GM23338 (cell line): Measurements from ENCODE around the gene FAU. TPM values are rescaled to one million over a fixed set of nuclear protein-coding genes. Genes with fewer than 3 reads are reported as not detected.

Experiments
- ATAC-seq: fragments of 200-7000 bp; cut with Tn5 transposase; 3 replicates; pipeline ENCODE4 v1.9.1; 2020
- DNase-seq: peaks from one replicate; pipeline ENCODE4 v3.0.0-alpha.2; 2015; ENCODE audit warnings: low spot score
- H2AFZ ChIP-seq: fragments of 200-600 bp; sonication (generic); 2 replicates; pipeline ENCODE4 v1.8.0; 2016; ENCODE audit warnings: antibody characterized with exemption, mild to moderate bottlenecking, moderate library complexity
- H3F3A ChIP-seq: fragments of 200-600 bp; sonication (generic); replicated peaks from 2 replicates; pipeline ENCODE4 v1.8.0; 2017; ENCODE audit warnings: antibody characterized with exemption, mixed run types, low read depth
- H3K27ac ChIP-seq: fragments of 200-600 bp; sonication (generic); 2 replicates; pipeline ENCODE4 v1.6.1; 2016; ENCODE audit warnings: low read depth
- H3K27me3 ChIP-seq: fragments of 200-600 bp; sonication (generic); 2 replicates; pipeline ENCODE4 v1.8.0; 2016; ENCODE audit warnings: mild to moderate bottlenecking, mixed run types, moderate library complexity; ENCODE audit not compliant: insufficient read depth
- H3K36me3 ChIP-seq: fragments of 200-600 bp; sonication (generic); 2 replicates; pipeline ENCODE4 v1.8.0; 2016; ENCODE audit warnings: mild to moderate bottlenecking; ENCODE audit not compliant: insufficient read depth
- H3K4me1 ChIP-seq: fragments of 200-600 bp; sonication (generic); 2 replicates; pipeline ENCODE4 v1.8.0; 2016; ENCODE audit warnings: mild to moderate bottlenecking, moderate library complexity; ENCODE audit not compliant: insufficient read depth
- H3K4me2 ChIP-seq: fragments of 200-600 bp; sonication (generic); 2 replicates; pipeline ENCODE4 v1.7.1; 2017; ENCODE audit warnings: mixed run types
- H3K4me3 ChIP-seq: fragments of 200-600 bp; sonication (generic); 2 replicates; pipeline ENCODE4 v1.6.1; 2016; ENCODE audit warnings: mixed run types
- H3K79me2 ChIP-seq: fragments of 200-600 bp; sonication (generic); replicated peaks from 2 replicates; pipeline ENCODE4 v1.8.0; 2017; ENCODE audit warnings: mild to moderate bottlenecking; ENCODE audit not compliant: insufficient read depth
- H3K9me2 ChIP-seq: fragments of 200-600 bp; sonication (generic); 2 replicates; pipeline ENCODE4 v1.8.0; 2017; ENCODE audit not compliant: insufficient read depth
- H4K20me1 ChIP-seq: fragments of 200-600 bp; sonication (generic); replicated peaks from 2 replicates; pipeline ENCODE4 v1.8.0; 2017; ENCODE audit warnings: mild to moderate bottlenecking; ENCODE audit not compliant: insufficient read depth
- H3K27ac Mint-ChIP-seq: 2 replicates; pipeline ENCODE4 v1.8.0; 2020; ENCODE audit warnings: inconsistent platforms, mild to moderate bottlenecking, moderate library complexity, mixed read lengths
- H3K27me3 Mint-ChIP-seq: 3 replicates; pipeline ENCODE4 v1.8.0; 2022; ENCODE audit warnings: low read depth, mild to moderate bottlenecking, moderate library complexity, mixed read lengths, inconsistent platforms; ENCODE audit not compliant: insufficient read depth, poor library complexity
- H3K36me3 Mint-ChIP-seq: 3 replicates; pipeline ENCODE4 v1.8.0; 2021; ENCODE audit warnings: low read depth, mild to moderate bottlenecking, inconsistent platforms, moderate library complexity, mixed read lengths
- H3K4me1 Mint-ChIP-seq: 3 replicates; pipeline ENCODE4 v1.8.0; 2020; ENCODE audit warnings: mild to moderate bottlenecking, inconsistent platforms, mixed read lengths
- H3K4me3 Mint-ChIP-seq: 3 replicates; pipeline ENCODE4 v1.8.0; 2021; ENCODE audit warnings: moderate library complexity, mild to moderate bottlenecking, inconsistent platforms, mixed read lengths
- H3K9me3 Mint-ChIP-seq: 3 replicates; pipeline ENCODE4 v1.8.0; 2020; ENCODE audit warnings: moderate library complexity, mild to moderate bottlenecking, inconsistent platforms, mixed read lengths
- CREB1 ChIP-seq: fragments of 250-450 bp; sonication (Bioruptor Pico); IDR thresholded peaks from 2 replicates; pipeline ENCODE4 v1.5.0; 2020; ENCODE audit warnings: low read depth, mild to moderate bottlenecking, moderate library complexity
- CTCF ChIP-seq, 2 experiments: fragments of 200-600 bp in 1 of 2; sonication (generic) in 1 of 2; conservative IDR thresholded peaks; 2 replicates each; pipeline versions ENCODE4 v1.5.1 to v1.6.1; 2016 to 2017; ENCODE audit warnings: antibody characterized with exemption in 2 of 2, low read depth in 2 of 2, mild to moderate bottlenecking in 2 of 2, moderate library complexity in 1 of 2
- ETS1 ChIP-seq: IDR thresholded peaks from 2 replicates; pipeline ENCODE4 v1.6.1; 2016; ENCODE audit warnings: antibody characterized with exemption
- EZH2 ChIP-seq: fragments of 200-600 bp; sonication (generic); IDR thresholded peaks from one replicate; pipeline ENCODE4 v1.8.0; 2017; ENCODE audit warnings: antibody characterized with exemption, mild to moderate bottlenecking, low read depth; ENCODE audit not compliant: unreplicated experiment
- EZH2phosphoT487 ChIP-seq: fragments of 200-600 bp; sonication (generic); IDR thresholded peaks from one replicate; pipeline ENCODE4 v1.8.1; 2018; ENCODE audit warnings: antibody characterized with exemption; ENCODE audit not compliant: unreplicated experiment
- JUNB ChIP-seq: IDR thresholded peaks from one replicate; pipeline ENCODE4 v1.6.1; 2016; ENCODE audit warnings: antibody characterized with exemption; ENCODE audit not compliant: unreplicated experiment
- NANOG ChIP-seq: IDR thresholded peaks from 2 replicates; pipeline ENCODE4 v1.6.1; 2016; ENCODE audit warnings: antibody characterized with exemption, borderline replicate concordance
- POLR2AphosphoS5 ChIP-seq: IDR thresholded peaks from 2 replicates; pipeline ENCODE4 v1.6.1; 2016; ENCODE audit warnings: antibody characterized with exemption, low read depth
- REST ChIP-seq: IDR thresholded peaks from one replicate; pipeline ENCODE4 v1.6.1; 2018; ENCODE audit warnings: antibody characterized with exemption; ENCODE audit not compliant: unreplicated experiment
- STAT1 ChIP-seq: IDR thresholded peaks from one replicate; pipeline ENCODE4 v1.6.1; 2016; ENCODE audit warnings: antibody characterized with exemption; ENCODE audit not compliant: unreplicated experiment
- ZNF114 ChIP-seq: fragments of 250-450 bp; sonication (Bioruptor Pico); IDR thresholded peaks from 2 replicates; pipeline ENCODE4 v1.5.0; 2020; ENCODE audit warnings: mild to moderate bottlenecking, moderate library complexity
- ZNF331 ChIP-seq: fragments of 250-450 bp; sonication (Bioruptor Pico); IDR thresholded peaks from 2 replicates; pipeline ENCODE4 v1.5.0; 2020; ENCODE audit warnings: low read depth, mild to moderate bottlenecking, moderate library complexity
- ZNF462 ChIP-seq: fragments of 250-450 bp; sonication (Bioruptor Pico); IDR thresholded peaks from 2 replicates; pipeline ENCODE4 v1.5.0; 2020; ENCODE audit warnings: mild to moderate bottlenecking, moderate library complexity
- polyA plus RNA-seq: library from polyadenylated mRNA; unstranded; fragments of >200 nt; fragmentation: Nextera tagmentation; extraction: Ambion mirVana; gene quantifications from 2 replicates; pipeline ENCODE4 v1.2.1, GENCODE V29; 2016
- total RNA-seq: library from RNA; depleted of rRNA; stranded (reverse); fragments of >200 nt; shearing (Covaris generic); gene quantifications from 2 replicates; pipeline ENCODE4 v1.2.3, GENCODE V29; 2014

The FAU gene
- total and polyA plus RNA-seq, 2 experiments from 2014 or later = 262 to 1,177 TPM

GRCh38 chr11:65087827-65088226, 34.1 kb downstream of the FAU start:
- H3K36me3 Mint-ChIP-seq = peaks cover 8% of the 10 kb centered on the region
- ATAC-seq (no peak), DNase-seq (no peak)
- H3K4me3 ChIP-seq = no peak overlapping the region
- H3K27ac Mint-ChIP-seq = no peak overlapping the region
- no peaks in the 10 kb centered on the region for H3K27me3 ChIP-seq
- H3K4me3 Mint-ChIP-seq = no peak overlapping the region
- 0 out of 2 replicates have a peak, but pooled peaks cover 1% of the 10 kb centered on the region for H3F3A ChIP-seq
- peaks cover 16% of the 10 kb centered on the region for H3K79me2 ChIP-seq
- no peak overlapping the region for H2AFZ ChIP-seq
- peaks cover 8% of the 10 kb centered on the region for H3K27me3 Mint-ChIP-seq
- H3K4me1 ChIP-seq = peaks cover 3% of the 10 kb centered on the region; the same call in 1 of the 2 replicates
- H3K27ac ChIP-seq = no peak overlapping the region
- H3K36me3 ChIP-seq = no peaks in the 10 kb centered on the region
- H4K20me1 ChIP-seq = peaks cover 6% of the 10 kb centered on the region; the same call in 1 of the 2 replicates
- H3K4me2 ChIP-seq = no peak overlapping the region
- H3K9me3 Mint-ChIP-seq = no peaks in the 10 kb centered on the region
- peaks cover 10% of the 10 kb centered on the region for H3K4me1 Mint-ChIP-seq
- TF ChIP-seq CREB1 (CRISPR knock-in tag) (no peak), ZNF331 (CRISPR knock-in tag) (no peak), ZNF462 (CRISPR knock-in tag) (no peak), EZH2phosphoT487 (no peak), EZH2 (no peak), STAT1 (no peak), JUNB (no peak), REST (no peak), NANOG (no peak), POLR2AphosphoS5 (no peak), ZNF114 (CRISPR knock-in tag) (no peak), ETS1 (no peak), CTCF (conservative IDR thresholded peaks at IDR 0.05; ENCODE audit: low read depth in 2 of 2) (no peak)
- no peaks in the 10 kb centered on the region for H3K9me2 ChIP-seq
